ENCODE measurements around the gene RHOH.

RHOH gene

DNA sequence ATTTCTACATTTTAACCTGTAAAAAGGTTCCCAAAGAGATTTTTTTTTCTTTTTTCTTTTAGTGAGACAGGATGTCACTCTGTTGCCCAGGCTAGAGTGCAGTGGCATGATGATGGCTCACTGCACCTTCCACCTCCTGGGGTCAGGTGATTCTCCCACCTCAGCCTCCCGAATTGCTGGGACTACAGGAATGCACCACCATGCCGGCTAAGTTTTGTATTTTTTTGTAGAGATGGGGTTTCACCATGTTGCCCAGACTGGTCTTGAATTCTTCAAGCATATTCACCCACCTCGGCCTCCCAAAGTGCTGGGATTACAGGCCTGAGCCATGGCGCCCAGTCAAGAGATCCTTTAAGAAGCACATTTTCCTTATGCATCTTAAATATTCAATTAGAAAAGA, 12.6 kb downstream of the RHOH start:
- DNase-seq: no peak

DNA sequence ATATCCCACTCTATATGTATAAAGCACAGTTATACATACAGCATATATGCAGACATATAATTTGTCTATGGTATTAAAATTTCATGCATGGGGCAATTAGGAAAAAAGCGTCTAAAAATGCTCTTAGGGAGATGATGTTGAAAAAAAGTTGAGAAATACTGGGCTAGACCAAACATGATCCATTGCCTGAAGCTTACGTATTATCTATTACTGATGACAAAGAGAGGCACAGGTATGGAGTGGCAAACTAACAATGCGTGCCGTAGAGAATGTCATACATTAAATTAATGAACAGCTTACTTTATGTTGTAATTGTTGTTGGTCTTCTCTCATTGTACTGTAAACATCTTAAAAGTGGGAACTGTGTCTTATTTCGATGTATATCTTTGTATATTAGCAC, 13.9 kb downstream of the RHOH start:
- no peak for DNase-seq

DNA sequence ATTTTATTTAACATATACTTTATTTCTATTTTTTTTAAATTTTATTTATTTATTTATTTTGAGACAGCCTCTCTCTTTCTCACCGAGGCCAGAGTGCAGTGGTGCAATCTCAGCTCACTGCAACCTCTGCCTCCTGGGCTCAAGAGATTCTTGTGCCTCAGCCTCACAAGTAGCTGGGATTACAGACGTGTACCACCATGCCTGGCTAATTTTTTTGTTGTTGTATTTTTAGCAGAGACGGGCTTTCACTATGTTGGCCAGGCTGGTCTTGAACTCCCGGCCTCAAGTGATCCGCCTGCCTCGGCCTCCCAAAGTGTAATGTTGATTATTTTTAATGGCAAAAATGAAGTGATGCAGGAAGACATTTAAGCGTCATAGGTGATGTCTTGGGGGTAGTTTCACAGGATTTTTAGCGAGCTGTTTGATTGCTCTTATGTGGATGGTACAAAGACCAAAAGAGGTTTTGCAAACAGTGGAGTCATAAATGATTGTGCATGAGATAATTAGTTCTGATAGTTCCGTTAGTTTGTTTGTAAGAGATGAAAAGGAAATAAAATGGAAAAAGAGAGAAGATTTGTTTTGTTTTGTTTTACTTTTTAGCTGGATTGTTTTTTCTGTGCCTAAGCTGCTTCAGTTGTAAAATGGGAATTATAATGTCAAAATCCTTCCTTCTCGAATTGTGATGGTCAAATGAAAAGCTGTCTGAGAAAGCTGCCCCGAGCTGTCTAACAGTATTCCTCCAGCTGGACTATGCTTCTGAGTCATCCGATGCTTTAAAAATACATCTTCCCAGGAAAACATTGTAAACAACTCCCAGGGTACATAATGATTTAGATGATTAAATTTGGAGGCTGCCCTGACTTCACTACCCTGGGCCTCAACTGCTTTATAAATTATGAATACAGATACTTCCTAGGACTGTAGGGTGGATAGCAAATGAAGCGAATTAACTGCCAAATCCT, 14.7 kb downstream of the RHOH start:
- DNase-seq: no peak

DNA sequence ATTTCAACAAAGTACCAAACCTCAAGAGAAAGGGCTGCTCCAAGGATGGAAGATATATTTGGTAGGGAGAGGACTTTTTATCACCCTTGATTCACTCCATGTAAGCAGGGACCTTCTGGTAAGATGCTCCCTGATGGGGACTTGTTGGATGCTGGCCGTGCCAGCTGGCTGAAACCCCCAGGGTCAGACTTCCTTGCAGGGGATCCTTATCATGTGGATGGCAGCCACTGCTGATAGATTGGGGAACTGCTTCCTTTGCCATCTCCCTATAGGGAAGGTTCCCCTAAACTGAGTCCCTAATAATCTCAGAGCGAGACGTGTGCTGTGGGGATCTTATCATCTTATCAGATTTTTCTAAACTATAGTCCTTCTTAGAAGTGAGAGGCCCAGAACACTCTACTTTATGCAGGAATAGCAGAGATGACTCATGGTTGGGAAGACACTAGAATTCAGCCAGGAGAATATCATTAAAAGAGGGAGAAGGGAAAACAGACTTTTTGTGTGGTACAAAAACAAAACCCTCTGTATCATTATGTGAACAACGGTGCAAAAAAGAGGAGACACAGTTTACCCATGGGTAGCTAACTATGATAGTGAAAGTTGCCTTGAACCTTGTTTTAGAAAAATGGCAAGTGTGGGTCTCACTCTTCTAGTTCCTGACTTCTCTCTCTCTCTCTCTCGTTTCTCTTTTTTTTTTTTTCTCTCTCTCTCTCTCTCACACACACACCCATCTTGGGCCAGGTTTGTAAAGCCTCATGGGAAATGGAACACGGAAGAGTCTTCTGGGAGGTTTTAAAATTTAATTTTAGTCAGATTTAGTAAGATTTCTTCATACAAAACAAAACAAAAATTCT, 16.1 kb downstream of the RHOH start:
- DNase-seq: no peak

DNA sequence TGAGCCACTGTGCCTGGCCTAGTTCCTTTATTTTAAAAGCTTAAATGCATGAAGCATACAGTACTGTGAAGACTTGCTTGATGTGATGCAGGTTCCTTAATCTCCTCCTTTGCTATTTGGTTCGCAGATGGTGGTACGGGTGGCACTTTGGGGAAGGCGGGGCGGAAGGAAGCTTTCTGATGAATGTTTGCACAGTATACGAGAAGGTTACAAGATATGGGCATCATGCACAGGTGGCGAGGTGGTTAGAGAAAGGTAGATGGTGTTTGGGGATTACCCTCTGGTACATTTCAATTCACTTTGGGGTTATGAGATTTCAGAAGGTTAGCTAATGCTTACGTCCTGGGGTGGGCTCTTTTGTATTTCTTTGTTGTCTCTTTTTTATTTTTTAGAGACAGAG, 17.2 kb downstream of the RHOH start:
- no peak for DNase-seq

DNA sequence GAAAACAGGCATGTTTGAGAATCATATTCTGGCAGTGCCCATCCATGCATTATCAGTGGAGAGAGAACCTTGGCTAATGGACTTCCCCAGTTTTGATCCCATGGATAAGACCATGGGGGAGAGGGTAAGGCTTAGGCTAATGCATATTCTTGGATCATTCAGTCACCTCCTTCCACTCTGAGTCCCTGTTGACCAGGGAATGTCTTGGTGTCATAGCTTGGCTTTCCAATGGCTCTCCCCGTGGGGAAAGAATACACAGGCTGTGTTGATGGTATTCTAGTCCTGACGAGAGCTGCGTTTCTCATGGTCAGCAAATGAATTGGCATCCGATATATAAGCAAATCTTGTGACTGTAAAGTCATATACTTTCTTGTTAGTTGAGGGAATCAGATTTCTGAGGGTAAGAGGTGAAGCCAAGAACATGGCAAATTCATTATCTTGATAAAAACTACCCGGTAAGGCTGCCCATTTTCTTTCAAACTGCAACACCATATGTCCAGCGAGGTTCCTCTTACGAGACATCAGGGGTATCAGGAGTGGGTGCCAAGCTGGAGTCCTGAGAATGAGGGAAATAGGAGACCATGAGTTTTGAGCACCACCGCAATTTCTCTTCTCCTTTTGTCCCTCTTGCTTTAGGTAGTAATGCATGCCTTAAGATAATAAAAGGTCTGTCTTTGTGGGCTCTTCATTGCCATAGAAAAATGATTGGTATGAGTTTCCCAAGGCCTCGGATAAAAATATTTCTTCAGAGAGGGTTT, 18.0 kb downstream of the RHOH start:
- no peak for DNase-seq

DNA sequence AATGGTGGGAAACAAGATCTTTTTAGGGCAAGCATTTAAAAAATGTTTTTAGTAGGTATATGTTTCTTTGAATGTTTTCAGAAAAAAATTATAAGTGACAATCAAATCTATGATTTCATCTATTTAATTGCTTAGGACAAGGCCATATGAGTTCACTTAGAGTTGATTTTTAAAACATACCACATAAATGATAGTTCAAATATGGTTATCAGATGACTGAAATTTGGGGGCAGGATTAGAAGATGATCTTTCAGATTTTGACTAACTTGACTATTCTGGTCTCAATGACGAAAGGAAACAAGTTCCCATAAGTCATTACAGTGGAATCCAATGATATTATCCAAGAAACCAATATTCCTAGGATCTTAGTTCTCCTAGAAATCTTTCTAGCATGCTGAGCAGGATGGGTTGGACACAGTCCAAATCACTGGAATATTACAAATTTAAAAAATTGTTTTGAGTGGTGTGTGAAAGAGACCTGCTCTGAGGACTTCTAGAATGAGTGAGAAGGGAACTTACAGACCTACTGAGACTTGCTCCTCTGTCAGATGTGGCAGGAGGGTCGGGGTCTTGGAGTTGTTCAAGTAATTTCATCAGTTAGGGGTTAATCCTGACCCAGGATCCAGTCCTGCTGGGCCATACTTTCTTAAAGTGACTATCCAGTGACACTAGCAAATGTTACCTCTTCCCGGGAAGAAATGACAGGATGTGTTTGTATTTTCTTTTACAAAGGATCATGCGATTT, 20.0 kb downstream of the RHOH start:
- no peak for DNase-seq

DNA sequence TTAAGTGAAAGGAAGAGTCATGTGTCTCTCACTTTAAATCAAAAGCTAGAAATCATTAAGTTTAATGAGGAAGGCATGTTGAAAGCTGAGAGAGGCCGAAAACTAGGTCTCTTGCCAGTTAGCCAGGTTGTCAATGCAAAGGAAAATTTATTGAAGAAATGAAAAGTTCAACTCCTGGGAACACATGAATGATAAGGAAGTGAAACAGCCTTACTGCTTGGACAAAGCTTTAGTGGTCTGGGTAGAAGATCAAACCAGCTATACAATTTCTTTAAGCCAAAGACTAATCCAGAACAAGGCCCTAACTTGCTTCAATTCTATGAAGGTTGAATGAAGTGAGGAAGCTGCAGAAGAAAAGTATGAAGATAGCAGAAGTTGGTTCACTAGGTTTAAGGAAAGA, 24.9 kb downstream of the RHOH start:
- no peak for DNase-seq

DNA sequence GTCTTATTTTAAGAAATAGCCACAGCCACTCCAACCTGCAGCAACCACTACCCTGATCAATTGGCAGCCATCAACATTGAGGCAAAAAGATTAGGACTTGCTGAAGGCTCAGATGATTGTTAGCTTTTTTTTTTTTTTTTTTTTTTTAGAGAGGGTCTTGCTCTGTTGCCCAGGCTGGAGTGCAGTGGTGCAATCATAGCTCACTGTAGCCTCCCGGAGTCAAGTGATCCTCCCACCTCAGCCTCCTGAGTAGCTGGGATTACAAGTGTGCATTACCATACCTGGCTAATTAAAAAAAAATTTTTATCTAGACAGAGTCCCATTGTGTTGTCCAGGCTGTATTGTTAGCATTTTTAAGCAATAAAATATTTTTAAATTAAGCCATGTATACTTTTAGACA, 26.5 kb downstream of the RHOH start:
- no peak for DNase-seq

DNA sequence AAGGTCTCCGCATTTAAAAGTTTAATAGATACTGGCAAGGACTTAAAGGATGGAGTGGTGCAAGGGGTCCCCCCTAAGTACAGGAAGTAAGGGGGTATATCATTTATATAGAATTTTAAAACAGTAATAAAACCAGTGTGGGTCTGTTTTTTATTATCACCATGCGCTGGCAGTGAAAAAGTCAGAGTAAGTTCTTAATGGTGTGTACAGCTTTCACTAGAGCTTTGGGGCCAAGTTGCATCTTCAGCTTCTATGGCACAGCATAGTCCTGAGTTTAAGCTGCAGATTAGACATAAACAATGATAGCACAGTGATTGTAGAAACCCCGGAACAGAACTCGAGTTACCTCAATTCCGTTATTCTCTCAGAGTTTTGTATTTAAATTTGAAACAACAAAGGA, 27.6 kb downstream of the RHOH start:
- DNase-seq: no peak

DNA sequence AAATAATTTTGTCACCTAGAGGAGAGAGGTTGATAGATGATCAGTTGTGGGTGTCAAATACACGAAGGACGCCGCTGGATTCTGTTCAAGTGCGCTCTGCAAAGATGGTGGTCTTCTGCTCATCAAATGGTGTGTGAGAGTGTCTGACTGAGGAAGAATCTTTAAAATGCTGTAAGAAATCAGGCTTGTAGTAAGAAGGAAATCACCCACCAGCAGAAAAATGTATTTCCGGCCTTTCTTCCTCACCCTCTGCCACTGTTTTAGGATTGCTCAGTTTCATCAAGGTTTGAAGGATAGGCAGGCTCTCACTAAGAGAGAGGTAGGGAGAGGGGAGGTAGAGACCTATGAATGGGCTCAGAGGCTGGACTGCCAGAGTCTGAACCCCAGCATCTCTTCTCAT, 28.7 kb downstream of the RHOH start:
- no peak for DNase-seq

DNA sequence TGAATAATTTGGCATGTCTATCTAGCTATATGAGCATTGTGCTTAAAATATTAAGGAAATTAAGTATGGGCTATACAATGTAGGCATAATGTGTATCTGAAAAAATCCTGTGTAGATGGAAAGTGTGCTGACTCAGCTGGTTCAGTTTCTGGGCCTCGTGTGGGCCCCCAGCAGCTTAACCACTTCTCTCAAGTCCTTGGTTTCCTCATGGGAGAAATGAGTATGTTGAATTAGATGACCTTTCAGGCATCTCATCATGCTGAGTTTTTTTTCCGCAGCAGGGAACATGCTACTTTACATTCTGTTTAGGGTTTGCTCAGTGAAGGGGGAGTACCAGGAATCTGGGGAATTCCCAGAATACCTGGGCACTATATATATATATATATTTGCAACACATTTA, 30.5 kb downstream of the RHOH start:
- DNase-seq: no peak

DNA sequence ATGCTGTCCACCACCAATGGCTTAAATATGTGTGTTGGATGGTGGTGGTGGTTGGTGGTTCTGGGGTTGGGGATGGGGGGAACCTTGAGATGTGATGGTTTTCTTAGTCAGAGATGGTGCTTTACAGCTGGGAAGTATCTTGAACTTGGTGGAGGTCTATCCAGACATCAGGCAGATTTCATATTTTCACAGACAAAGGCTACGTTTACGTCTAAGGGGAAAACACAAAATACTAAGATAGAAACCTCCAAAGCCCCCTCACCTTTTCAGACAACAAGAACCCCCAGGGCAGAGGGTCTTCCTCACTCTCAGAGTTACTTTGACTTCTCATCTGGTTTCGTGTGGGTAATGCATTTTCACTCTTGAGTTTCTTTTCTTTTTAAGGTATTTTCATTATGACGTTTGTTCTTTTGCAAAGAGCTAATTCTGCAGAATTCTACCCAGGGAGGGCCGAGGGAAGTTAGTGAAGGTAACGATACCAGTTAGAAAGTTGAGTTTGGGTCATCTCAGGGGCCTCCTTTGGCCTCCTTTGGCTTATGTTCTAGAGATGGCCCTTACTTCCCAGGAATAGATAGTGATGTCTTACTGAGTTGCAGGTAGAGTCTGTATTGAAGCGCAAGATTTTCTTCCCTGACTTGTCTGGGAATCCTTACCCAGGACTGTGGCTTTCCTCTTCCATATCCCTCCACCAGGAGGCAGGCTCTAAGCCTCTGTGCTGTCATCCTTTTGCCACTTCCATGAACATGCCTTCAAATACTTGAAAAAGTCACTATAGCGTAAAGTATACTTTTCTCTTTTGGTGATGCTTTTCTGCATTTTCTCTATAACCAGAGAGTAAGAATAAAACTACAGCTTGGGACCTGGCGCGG, 31.9 kb downstream of the RHOH start:
- DNase-seq: no peak

DNA sequence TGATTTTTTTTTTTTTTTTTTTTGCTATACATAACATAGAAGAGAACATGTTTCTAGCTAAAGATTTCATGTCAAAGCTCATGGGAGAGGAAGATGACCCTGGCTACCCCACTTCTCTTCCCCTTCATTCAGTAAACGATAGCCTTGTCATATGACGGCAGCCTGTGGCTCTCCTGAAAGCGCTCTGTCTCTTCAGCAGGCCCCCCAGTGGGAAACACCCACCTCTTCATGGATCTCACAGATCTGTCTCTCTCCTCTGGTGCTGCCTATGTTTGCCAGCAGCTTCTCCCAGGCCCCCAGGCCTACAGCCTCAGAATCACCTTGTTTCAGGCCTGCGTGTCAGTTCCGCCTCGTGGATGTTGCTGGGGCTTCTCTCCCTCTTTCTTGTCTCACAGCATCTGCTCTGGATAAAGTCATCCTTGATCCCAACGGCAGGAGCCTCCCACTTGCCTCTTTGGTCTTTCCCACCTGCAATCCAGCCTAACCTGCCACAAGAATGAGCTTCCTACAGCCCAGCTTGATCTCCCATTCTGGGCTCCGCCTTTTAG, 34.6 kb downstream of the RHOH start:
- no peak for DNase-seq

DNA sequence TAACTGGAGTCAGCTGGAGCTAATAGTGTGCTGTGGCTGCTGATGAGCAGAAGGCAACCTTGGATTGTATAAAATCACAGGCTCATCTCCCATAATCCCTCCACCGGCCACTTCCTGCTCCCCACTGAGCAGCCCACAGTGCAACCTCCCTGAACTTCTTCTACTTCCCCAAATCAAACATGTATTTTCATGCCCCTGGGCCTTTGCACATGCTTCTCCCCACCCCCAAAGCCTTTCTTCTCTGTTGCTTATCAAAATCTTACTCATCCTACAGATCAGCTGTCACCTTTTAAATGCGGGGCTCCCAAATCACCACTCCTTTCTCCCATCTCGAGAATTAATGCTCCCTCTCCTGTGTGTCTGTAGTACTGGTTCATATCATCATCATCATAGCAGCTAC, 35.8 kb downstream of the RHOH start:
- no peak for DNase-seq

DNA sequence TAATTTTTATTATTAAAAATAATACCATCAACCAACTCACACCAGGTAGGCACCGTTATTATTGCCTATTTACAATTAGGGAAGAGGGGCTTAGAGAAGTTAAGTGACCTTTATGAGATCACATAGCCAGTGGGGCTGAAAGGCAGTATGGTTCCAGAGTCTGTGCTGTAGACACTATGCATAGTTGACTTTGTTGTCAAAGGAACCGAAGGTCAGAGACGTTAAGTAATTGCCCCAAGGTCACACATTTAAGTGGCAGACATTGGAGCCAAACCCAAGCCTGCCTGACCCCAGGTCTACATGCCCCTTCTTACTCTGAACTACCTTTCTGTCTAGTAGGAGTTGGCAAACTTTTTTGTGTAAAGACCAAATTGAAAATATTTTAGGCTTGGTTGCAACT, 36.4 kb downstream of the RHOH start:
- DNase-seq: no peak

DNA sequence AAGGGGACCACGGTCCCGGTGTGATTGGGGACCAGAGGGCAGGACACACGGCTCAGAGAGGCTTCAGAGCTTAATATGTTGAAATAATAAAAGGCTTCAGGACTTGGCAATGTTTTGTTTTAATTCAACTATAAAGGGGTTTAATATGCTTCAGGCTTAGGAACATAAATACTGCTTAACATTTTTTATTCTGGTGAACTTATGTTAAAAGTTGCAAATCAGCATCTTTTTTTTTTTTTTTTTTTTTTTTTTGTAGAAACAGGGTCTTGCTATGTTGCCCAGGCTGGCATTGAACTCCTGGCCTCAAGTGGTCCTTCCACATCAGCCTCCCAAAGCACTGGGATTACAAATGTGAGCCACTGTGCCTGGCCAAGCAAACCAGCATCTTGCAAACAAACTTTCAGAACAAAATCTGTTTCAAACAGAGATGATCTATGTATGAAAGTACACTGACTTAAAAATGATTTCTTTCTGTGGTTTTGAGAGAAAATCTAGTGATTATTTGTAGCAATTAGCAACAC, 37.7 kb downstream of the RHOH start:
- no peak for DNase-seq

DNA sequence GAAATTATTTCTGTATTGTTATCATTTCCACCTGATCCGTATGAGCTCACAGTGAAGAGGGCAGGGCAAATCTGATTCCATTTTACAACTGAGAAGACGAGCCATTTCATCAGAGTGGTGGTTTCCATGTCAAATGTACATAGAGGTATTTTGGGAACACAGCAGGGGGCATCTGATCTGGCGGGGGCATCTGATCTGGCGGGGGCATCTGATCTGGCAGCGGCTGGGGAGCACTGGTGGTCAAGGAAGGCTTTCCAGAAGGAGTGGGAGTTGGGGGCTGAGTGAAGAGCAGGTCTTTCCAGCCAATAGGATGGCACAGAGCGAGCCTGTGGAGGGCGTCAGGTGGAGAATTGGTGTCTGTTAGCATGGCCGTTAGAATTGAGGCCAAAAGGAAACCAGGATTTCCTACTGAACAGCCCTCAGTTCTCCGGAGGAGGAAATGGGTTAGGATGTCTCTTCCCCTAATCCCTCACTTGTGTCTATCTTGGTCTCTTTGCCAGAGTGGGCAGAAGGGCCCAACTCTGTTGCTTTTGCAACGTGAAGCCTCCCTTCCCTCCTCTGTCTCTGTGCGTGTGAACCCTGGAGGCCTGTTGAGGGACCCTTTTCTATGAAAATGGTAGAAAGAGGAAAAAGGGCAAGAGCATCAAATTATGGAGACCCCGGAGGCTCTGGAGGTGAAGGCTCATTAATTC, 41.3 kb downstream of the RHOH start:
- DNase-seq: no peak

DNA sequence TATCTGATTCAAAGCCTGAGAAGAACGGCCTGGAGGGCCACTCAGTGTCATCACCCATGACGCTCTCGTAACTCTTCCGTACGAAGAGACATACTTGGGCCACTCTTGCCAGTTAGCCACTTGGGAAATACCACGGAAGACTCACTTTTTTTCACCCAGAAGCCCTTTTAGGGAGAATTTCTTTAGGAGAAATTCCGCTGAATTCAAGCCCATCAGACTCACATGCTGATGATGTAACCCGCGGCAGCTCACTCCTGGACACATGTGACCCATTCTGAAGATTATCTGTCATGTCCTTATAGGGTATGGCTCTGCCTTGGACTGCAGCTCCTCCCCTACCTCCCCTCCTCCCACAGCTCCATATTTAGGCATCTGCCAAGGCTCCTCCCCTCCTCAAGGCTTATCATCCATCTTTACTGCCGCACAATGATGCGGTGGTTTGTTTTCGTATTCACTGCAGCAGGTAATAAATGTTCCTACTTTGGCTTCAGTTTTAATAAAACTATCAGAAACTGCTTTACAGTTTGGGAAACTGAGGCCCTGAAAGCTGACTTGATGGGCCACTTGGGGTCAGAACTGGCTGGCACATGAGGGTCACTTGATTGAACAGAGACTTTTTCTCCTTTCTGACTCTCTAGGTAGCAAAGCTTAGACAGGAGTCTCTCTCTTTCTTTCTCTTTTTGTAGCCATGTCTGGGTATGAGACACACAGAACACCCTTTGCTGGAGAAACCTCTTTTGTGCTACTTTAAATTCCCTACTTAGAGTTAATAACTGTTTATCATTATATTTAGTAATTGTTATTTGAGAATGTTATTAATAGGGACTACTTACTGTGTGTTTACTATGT, 42.1 kb downstream of the RHOH start:
- no peak for DNase-seq
